ENCODE results near the gene TAAR5. TPM values are rescaled to one million over a fixed set of nuclear protein-coding genes. Genes with fewer than 3 reads are reported as not detected.
"Not testable (repeated sequence)": the region's sequence is repeated elsewhere in the genome, so short reads cannot be mapped to it uniquely, and the experiment has no call there.

TAAR5 gene, protein sequence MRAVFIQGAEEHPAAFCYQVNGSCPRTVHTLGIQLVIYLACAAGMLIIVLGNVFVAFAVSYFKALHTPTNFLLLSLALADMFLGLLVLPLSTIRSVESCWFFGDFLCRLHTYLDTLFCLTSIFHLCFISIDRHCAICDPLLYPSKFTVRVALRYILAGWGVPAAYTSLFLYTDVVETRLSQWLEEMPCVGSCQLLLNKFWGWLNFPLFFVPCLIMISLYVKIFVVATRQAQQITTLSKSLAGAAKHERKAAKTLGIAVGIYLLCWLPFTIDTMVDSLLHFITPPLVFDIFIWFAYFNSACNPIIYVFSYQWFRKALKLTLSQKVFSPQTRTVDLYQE
- not detected for total RNA-seq

DNA sequence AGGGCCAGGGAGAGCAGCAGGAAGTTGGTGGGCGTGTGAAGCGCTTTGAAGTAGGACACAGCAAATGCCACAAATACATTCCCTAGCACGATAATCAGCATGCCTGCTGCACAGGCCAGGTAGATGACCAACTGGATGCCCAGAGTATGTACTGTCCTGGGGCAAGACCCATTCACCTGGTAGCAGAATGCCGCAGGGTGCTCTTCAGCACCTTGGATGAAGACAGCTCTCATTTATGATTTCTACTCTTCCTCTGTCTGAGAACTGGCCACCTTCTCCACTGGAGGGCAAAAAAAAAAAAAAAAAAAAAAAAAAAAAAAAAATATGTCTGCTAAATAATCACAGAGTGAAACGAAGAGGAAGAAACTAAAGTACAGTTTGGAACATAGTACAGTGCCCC is at the start of gene TAAR5:
TAAR5 (minus strand) TSS at position 288 of the 400 bp plus-strand sequence; CDS start at position 233, 55 bp downstream.
- 14 to 69% methylated on average over 2 to 3 of the region's 5 CpGs for WGBS, 2 donors (ENCODE audit: low coverage in 1 of 2)
- Histone ChIP-seq H3K4me1 (no peaks in the 10 kb centered on the region), H3K4me3 (no peak within 1 kb of the TSS), H3K9me3 (no peaks in the 10 kb centered on the region), H3K27me3 (peaks cover 10% of the 10 kb centered on the region), H3K36me3 (no peaks in the 10 kb centered on the region), H3K27ac (no peak within 1 kb of the TSS)
- no peak for ATAC-seq
- no peak for TF ChIP-seq POLR2A (IDR thresholded peaks at IDR 0.05)
- TF ChIP-seq EP300 (IDR thresholded peaks at IDR 0.05), result no peak
- TF ChIP-seq, protein P1, sequence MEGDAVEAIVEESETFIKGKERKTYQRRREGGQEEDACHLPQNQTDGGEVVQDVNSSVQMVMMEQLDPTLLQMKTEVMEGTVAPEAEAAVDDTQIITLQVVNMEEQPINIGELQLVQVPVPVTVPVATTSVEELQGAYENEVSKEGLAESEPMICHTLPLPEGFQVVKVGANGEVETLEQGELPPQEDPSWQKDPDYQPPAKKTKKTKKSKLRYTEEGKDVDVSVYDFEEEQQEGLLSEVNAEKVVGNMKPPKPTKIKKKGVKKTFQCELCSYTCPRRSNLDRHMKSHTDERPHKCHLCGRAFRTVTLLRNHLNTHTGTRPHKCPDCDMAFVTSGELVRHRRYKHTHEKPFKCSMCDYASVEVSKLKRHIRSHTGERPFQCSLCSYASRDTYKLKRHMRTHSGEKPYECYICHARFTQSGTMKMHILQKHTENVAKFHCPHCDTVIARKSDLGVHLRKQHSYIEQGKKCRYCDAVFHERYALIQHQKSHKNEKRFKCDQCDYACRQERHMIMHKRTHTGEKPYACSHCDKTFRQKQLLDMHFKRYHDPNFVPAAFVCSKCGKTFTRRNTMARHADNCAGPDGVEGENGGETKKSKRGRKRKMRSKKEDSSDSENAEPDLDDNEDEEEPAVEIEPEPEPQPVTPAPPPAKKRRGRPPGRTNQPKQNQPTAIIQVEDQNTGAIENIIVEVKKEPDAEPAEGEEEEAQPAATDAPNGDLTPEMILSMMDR (IDR thresholded peaks at IDR 0.05), result no peak
- TF ChIP-seq POLR2AphosphoS5 (IDR thresholded peaks at IDR 0.05), result no peak

DNA sequence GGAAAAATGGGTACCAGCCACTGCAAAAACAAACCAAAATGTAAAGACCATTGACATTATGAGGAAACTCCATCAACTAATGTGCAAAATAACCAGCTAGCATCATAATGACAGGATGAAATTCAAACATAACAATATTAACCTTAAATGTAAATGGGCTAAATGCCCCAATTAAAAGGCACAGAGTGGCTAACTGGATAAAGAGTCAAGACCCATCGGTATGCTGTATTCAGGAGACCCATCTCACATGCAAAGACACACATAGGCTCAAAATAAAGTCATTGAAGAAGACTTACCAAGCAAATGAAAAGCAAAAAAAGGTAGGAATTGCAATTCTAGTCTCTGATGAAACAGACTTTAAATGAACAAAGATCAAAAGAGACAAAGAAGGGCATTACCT is 47.6 kb upstream of the TAAR5 start:
- not testable (repeated sequence) for H3K36me3 ChIP-seq, ATAC-seq, H3K27ac ChIP-seq, H3K9me3 ChIP-seq, H3K4me1 ChIP-seq, H3K4me3 ChIP-seq
- WGBS, 2 donors (ENCODE audit: low coverage in 1 of 2), result 92 to 100% methylated on average over 1 of the region's 1 CpG
- H3K27me3 ChIP-seq, result peaks cover 17% of the 10 kb centered on the region

DNA sequence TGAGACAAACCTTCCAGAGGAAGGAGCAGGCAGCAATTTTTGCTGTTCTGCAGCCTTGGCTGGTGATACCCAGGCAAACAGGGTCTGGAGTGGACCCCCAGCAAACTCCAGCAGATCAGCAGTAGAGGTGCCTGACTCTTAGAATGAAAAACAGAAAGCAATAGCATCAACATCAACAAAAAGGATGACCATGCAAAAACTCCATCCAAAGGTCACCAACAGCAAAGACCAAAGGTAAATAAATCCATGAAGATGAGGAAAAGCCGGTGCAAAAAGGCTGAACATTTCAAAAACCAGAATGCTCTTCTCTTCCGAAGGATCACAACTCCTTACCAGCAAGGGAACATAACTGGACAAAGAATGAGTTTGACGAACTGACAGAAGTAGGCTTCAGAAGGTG is 46.4 kb upstream of the TAAR5 start:
- WGBS, 2 donors (ENCODE audit: low coverage in 1 of 2), result 77 to 93% methylated on average over 3 of the region's 3 CpGs
- not testable (repeated sequence) for ATAC-seq

DNA sequence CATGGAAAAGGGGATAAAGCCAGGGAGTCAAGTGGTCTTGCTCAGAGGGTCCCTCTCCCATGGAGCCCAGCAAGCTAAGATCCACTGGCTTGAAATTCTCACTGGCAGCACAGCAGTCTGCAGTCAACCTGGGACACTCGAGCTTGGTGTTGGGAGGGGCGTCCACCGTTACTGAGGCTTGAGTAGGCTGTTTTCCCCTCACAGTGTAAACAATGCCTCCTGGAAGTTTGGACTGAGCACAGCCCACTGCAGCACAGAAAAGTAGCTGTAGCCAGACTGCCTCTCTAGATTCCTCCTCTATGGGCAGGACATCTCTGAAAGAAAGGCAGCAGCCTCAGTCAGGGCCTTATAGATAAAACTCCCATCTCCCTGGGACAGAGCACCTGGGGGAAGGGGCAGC is 45.7 kb upstream of the TAAR5 start:
- WGBS, 2 donors (ENCODE audit: low coverage in 1 of 2), result no CpG with 5 or more reads among the region's 3 CpGs
- H3K4me1 ChIP-seq, H3K27ac ChIP-seq, ATAC-seq, H3K9me3 ChIP-seq, H3K36me3 ChIP-seq, H3K4me3 ChIP-seq: not testable (repeated sequence)
- H3K27me3 ChIP-seq, result peaks cover 17% of the 10 kb centered on the region

More for the DNA sequence above, 46.4 kb upstream of the TAAR5 start:
- not testable (repeated sequence) for H3K4me3 ChIP-seq, H3K9me3 ChIP-seq, H3K4me1 ChIP-seq, H3K27ac ChIP-seq, H3K36me3 ChIP-seq
- peaks cover 17% of the 10 kb centered on the region for H3K27me3 ChIP-seq

DNA sequence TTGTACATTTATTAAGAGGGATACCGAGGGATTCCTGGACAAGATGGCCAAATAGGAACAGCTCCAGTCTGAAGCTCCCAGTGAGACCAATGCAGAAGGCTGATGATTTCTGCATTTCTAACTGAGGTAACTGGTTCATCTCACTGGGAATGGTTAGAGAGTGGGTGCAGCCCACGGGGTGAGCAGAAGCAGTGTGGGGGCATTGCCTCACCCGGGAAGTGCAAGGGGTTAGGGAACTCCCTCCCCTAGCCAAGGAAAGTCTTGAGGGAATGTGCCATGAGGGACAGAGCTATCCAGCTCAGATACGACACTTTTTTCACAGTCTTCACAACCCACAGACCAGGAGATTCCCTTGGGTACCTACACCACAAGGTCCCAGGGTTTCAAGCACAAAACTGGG is 45.3 kb upstream of the TAAR5 start:
- Histone ChIP-seq H3K9me3 (peaks cover 0 to 6% (median 0%) of the 10 kb centered on the region in 3 donors), H3K4me3 (no peak overlapping the region), H3K4me1 (no peaks in the 10 kb centered on the region), H3K27ac (no peak overlapping the region), H3K36me3 (no peaks in the 10 kb centered on the region), H3K27me3 (peaks cover 17% of the 10 kb centered on the region)
- ATAC-seq, result no peak
- TF ChIP-seq, protein P1 (IDR thresholded peaks at IDR 0.05), result no peak
- TF ChIP-seq POLR2AphosphoS5 (IDR thresholded peaks at IDR 0.05), result no peak
- WGBS, 2 donors (ENCODE audit: low coverage in 1 of 2), result 88% methylated on average over 2 of the region's 4 CpGs; no CpG with 5 or more reads in 1 of the 2 donors

DNA sequence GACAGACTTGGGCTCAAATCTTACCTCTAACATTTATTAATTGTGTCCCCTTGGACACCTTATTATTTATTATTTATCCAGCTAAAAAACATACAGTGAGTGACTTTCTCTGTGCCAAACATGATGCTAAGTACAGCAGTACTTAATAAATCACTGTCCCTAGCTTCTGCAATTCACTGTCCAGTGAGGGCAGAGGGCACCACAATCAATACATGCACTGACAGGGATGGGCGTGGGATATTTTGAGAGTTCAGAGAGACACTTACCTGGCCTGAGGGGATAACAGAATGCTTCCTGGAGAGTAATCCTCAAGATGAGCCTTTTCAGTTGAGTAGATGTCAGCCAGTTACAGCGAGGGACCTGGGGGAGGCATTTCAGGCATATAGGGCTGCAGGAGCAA is 43.8 kb upstream of the TAAR5 start:
- Histone ChIP-seq H3K36me3 (no peaks in the 10 kb centered on the region), H3K9me3 (peaks cover 0 to 6% (median 0%) of the 10 kb centered on the region in 3 donors), H3K4me1 (no peaks in the 10 kb centered on the region), H3K4me3 (no peak overlapping the region), H3K27me3 (peaks cover 17% of the 10 kb centered on the region), H3K27ac (no peak overlapping the region)
- 65% methylated on average over 2 of the region's 2 CpGs; no CpG with 5 or more reads in 1 of the 2 donors for WGBS, 2 donors (ENCODE audit: low coverage in 1 of 2)
- ATAC-seq, result no peak
- no peak for TF ChIP-seq POLR2A (IDR thresholded peaks at IDR 0.05)
- TF ChIP-seq POLR2AphosphoS5 (IDR thresholded peaks at IDR 0.05), result no peak
- no peak for TF ChIP-seq EP300 (IDR thresholded peaks at IDR 0.05)
- TF ChIP-seq, protein P1 (IDR thresholded peaks at IDR 0.05), result no peak

Data from gastroesophageal sphincter (tissue), 4 donors.